ENCODE measurements around the gene UQCR10. TPM values are rescaled to one million over a fixed set of nuclear protein-coding genes. Genes with fewer than 3 reads are reported as not detected.

UQCR10 gene
- total RNA-seq, 1 experiment from 2014 or later: 119 TPM

DNA sequence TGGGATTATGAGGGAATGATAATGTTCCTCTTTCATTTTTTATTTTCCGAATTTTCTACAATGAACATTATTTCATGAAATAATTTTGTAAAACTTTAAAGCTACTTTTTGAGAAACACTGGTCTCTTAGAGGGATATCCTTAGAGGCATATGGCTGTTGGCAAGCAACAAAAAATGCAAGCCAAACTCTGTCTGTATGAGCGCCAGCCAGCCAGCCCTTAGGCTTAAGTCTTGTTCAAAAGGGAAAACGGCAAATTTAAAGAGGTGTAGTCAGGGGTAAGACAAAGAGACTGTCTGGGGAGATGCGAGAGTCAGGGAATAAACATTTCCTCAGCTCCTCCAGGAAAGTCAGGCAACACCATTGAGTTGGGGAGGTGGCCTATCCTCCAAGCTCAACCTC is 48.4 kb downstream of the UQCR10 start:
- no peak for DNase-seq (ENCODE audit: low spot score)
- intact Hi-C loops (cut with micrococcal nuclease; ENCODE audit: unreplicated experiment): no loop called here
- Histone ChIP-seq H3K4me3 (ENCODE audit: low read depth, low read length, poor library complexity, severe bottlenecking) (no peak overlapping the region), H3K9me3 (ENCODE audit: low read depth, low read length, poor library complexity, severe bottlenecking) (no peaks in the 10 kb centered on the region), H3K36me3 (ENCODE audit: insufficient read depth, low read length, poor library complexity, severe bottlenecking) (peaks cover 28% of the 10 kb centered on the region), H3K27ac (ENCODE audit: low read depth, low read length, poor library complexity, severe bottlenecking) (no peak overlapping the region), H3K27me3 (replicated peaks; ENCODE audit: insufficient read depth, low read depth, low read length, poor library complexity) (no peaks in the 10 kb centered on the region), H3K4me1 (ENCODE audit: insufficient read depth, low read length, poor library complexity, severe bottlenecking) (no peaks in the 10 kb centered on the region)
- no TSS peak for BruUV-seq (replicated peaks)
- TF ChIP-seq, protein P1, sequence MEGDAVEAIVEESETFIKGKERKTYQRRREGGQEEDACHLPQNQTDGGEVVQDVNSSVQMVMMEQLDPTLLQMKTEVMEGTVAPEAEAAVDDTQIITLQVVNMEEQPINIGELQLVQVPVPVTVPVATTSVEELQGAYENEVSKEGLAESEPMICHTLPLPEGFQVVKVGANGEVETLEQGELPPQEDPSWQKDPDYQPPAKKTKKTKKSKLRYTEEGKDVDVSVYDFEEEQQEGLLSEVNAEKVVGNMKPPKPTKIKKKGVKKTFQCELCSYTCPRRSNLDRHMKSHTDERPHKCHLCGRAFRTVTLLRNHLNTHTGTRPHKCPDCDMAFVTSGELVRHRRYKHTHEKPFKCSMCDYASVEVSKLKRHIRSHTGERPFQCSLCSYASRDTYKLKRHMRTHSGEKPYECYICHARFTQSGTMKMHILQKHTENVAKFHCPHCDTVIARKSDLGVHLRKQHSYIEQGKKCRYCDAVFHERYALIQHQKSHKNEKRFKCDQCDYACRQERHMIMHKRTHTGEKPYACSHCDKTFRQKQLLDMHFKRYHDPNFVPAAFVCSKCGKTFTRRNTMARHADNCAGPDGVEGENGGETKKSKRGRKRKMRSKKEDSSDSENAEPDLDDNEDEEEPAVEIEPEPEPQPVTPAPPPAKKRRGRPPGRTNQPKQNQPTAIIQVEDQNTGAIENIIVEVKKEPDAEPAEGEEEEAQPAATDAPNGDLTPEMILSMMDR (conservative IDR thresholded peaks at IDR 0.05; ENCODE audit: low read depth, low read length): no peak
- no peak for TF ChIP-seq EZH2 (IDR thresholded peaks at IDR 0.05; ENCODE audit: borderline replicate concordance, low read depth, low read length, poor library complexity, severe bottlenecking)
- CTCF ChIA-PET: interaction anchor here (1.0 kb wide), 1 partner anchor 179 kb away, joined by 3 read pairs; no protein-coding TSS in a partner anchor
- POLR2A ChIA-PET (ENCODE audit: low non-redundant PET): no interaction called here

DNA sequence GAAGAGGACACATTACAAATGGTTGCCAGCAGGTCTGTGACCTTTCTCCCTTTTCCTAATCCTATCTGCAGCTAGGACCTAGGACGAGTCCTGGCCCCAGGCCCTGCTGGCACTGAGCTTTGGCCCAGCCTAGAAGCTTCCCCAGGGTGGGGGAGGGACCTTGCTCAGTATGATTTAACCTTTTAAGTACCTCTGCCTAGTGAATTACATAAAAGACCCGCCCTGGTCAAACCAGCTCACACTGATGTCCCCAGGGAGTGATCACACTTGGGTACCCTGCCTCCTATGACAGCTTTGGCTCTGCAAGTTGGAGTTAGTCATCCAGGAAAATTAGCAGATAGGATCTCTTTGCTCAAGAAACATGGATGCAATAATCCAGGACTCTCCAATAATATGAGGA is 49.0 kb downstream of the UQCR10 start:
- BruUV-seq (replicated peaks): no TSS peak
- Histone ChIP-seq H3K27ac (ENCODE audit: low read depth, low read length, poor library complexity, severe bottlenecking) (no peak overlapping the region), H3K36me3 (ENCODE audit: insufficient read depth, low read length, poor library complexity, severe bottlenecking) (peaks cover 28% of the 10 kb centered on the region), H3K27me3 (replicated peaks; ENCODE audit: insufficient read depth, low read depth, low read length, poor library complexity) (no peaks in the 10 kb centered on the region), H3K4me1 (ENCODE audit: insufficient read depth, low read length, poor library complexity, severe bottlenecking) (no peaks in the 10 kb centered on the region), H3K4me3 (ENCODE audit: low read depth, low read length, poor library complexity, severe bottlenecking) (no peak overlapping the region), H3K9me3 (ENCODE audit: low read depth, low read length, poor library complexity, severe bottlenecking) (no peaks in the 10 kb centered on the region)
- no peak for DNase-seq (ENCODE audit: low spot score)
- no peak for TF ChIP-seq EZH2 (IDR thresholded peaks at IDR 0.05; ENCODE audit: borderline replicate concordance, low read depth, low read length, poor library complexity, severe bottlenecking)
- TF ChIP-seq, protein P1 (conservative IDR thresholded peaks at IDR 0.05; ENCODE audit: low read depth, low read length): no peak
- intact Hi-C loops (cut with micrococcal nuclease; ENCODE audit: unreplicated experiment): no loop called here
- POLR2A ChIA-PET (ENCODE audit: low non-redundant PET): no interaction called here
- CTCF ChIA-PET: interaction anchor here (1.0 kb wide), 1 partner anchor 180 kb away, joined by 3 read pairs; no protein-coding TSS in a partner anchor

GRCh38 chr22:29816539-29816938 is 49.4 kb downstream of the UQCR10 start:
- no TSS peak for BruUV-seq (replicated peaks)
- ChIA-PET CTCF (no interaction called here), POLR2A (ENCODE audit: low non-redundant PET) (no interaction called here)
- intact Hi-C loops (cut with micrococcal nuclease; ENCODE audit: unreplicated experiment): no loop called here
- Histone ChIP-seq H3K4me3 (ENCODE audit: low read depth, low read length, poor library complexity, severe bottlenecking) (no peak overlapping the region), H3K27me3 (replicated peaks; ENCODE audit: insufficient read depth, low read depth, low read length, poor library complexity) (no peaks in the 10 kb centered on the region), H3K9me3 (ENCODE audit: low read depth, low read length, poor library complexity, severe bottlenecking) (no peaks in the 10 kb centered on the region), H3K27ac (ENCODE audit: low read depth, low read length, poor library complexity, severe bottlenecking) (no peak overlapping the region), H3K4me1 (ENCODE audit: insufficient read depth, low read length, poor library complexity, severe bottlenecking) (no peaks in the 10 kb centered on the region), H3K36me3 (ENCODE audit: insufficient read depth, low read length, poor library complexity, severe bottlenecking) (peaks cover 25% of the 10 kb centered on the region)
- DNase-seq (ENCODE audit: low spot score): no peak
- TF ChIP-seq, protein P1 (conservative IDR thresholded peaks at IDR 0.05; ENCODE audit: low read depth, low read length): no peak
- TF ChIP-seq EZH2 (IDR thresholded peaks at IDR 0.05; ENCODE audit: borderline replicate concordance, low read depth, low read length, poor library complexity, severe bottlenecking): no peak
